ENCODE data around the gene FAM193B.

The FAM193B gene

GRCh38 chr5:177554474-177555111 is at the start of gene FAM193B:
Gene FAM193B, minus strand, starts transcription at chr5:177554563. Its CDS starts 105 bp downstream, at chr5:177554458.
- peak; percentile 98 for DNase-seq

GRCh38 chr5:177604116-177604521 is 49.8 kb upstream of the FAM193B start:
- no peak for DNase-seq

- DNase-seq: no peak
Measured at GRCh38 chr5:177603631-177604030, 49.3 kb upstream of the FAM193B start.

GRCh38 chr5:177602458-177602830 is 48.1 kb upstream of the FAM193B start:
- DNase-seq: no peak

- DNase-seq: no peak
Measured at GRCh38 chr5:177601577-177602457, 47.5 kb upstream of the FAM193B start.

- DNase-seq: no peak
Measured at GRCh38 chr5:177601126-177601525, 46.8 kb upstream of the FAM193B start.

GRCh38 chr5:177600508-177601018 is 46.2 kb upstream of the FAM193B start:
- no peak for DNase-seq

GRCh38 chr5:177599731-177600507 is 45.6 kb upstream of the FAM193B start, which contains the start of gene B4GALT7:
Gene B4GALT7, plus strand, starts transcription at chr5:177600132. Its CDS starts 79 bp downstream, at chr5:177600211.
- peak; percentile 90 for DNase-seq

- DNase-seq: no peak
Measured at GRCh38 chr5:177598477-177598876, 44.1 kb upstream of the FAM193B start.

GRCh38 chr5:177596775-177597238 is 42.4 kb upstream of the FAM193B start:
- DNase-seq: no peak

- DNase-seq: no peak
Measured at GRCh38 chr5:177595991-177596774, 41.8 kb upstream of the FAM193B start.

- no peak for DNase-seq
Measured at GRCh38 chr5:177595026-177595585, 40.7 kb upstream of the FAM193B start.

- no peak for DNase-seq
Measured at GRCh38 chr5:177594071-177594470, 39.7 kb upstream of the FAM193B start.

GRCh38 chr5:177593511-177593910 is 39.1 kb upstream of the FAM193B start:
- DNase-seq: no peak

GRCh38 chr5:177592905-177593304 is 38.5 kb upstream of the FAM193B start:
- no peak for DNase-seq

GRCh38 chr5:177592010-177592834 is 37.9 kb upstream of the FAM193B start, which contains the start of gene TMED9:
Gene TMED9, plus strand, starts transcription at chr5:177592203. Its CDS starts 12 bp downstream, at chr5:177592215.
- DNase-seq: peak; percentile 92

- no peak for DNase-seq
Measured at GRCh38 chr5:177591690-177592009, 37.3 kb upstream of the FAM193B start.

- no peak for DNase-seq
Measured at GRCh38 chr5:177590406-177590805, 36.0 kb upstream of the FAM193B start.

- DNase-seq: peak; percentile 19
Measured at GRCh38 chr5:177588413-177588909, 34.1 kb upstream of the FAM193B start.

GRCh38 chr5:177578316-177578715 is 24.0 kb upstream of the FAM193B start:
- no peak for DNase-seq

- no peak for DNase-seq
Measured at GRCh38 chr5:177576169-177576568, 21.8 kb upstream of the FAM193B start.
